T1000 (cell line): ENCODE data around the gene OR6C1.
"Not testable (repeated sequence)": the region's sequence is repeated elsewhere in the genome, so short reads cannot be mapped to it uniquely, and the experiment has no call there.

Experiments
- DNase-seq: peaks from one replicate; lab custom pipeline; 2025; ENCODE audit warnings: mixed read lengths; lab: John Stamatoyannopoulos, UW

Gene OR6C1

GRCh38 chr12:55314043-55314442 lies at the start of gene OR6C1:
OR6C1 (plus strand) TSS chr12:55314343; CDS start chr12:55320600, 6,257 bp downstream.
- no peak for DNase-seq

GRCh38 chr12:55280991-55281390 lies 33.2 kb upstream of the OR6C1 start:
- no peak for DNase-seq

GRCh38 chr12:55289999-55290398 lies 24.1 kb upstream of the OR6C1 start:
- DNase-seq, result no peak

GRCh38 chr12:55296469-55296868 lies 17.7 kb upstream of the OR6C1 start, which contains the start of gene OR6C6:
OR6C6 (minus strand) TSS chr12:55296569; CDS start chr12:55295232, 1,337 bp downstream.
- DNase-seq, result no peak

- DNase-seq, result no peak
Measured at GRCh38 chr12:55320201-55320600, 6.1 kb downstream of the OR6C1 start.

GRCh38 chr12:55325801-55326200 lies 11.7 kb downstream of the OR6C1 start:
- DNase-seq, result not testable (repeated sequence)

- no peak for DNase-seq
Measured at GRCh38 chr12:55330446-55330845, 16.3 kb downstream of the OR6C1 start, which contains the start of gene OR6C3. OR6C3 (plus strand) TSS chr12:55330746; CDS start chr12:55331701, 955 bp downstream.

- DNase-seq, result no peak
Measured at GRCh38 chr12:55336002-55336401, 21.9 kb downstream of the OR6C1 start.

- DNase-seq, result not testable (repeated sequence)
Measured at GRCh38 chr12:55355338-55355737, 41.2 kb downstream of the OR6C1 start.

- no peak for DNase-seq
Measured at GRCh38 chr12:55362675-55363074, 48.5 kb downstream of the OR6C1 start, which contains the start of gene OR6C75. OR6C75 (plus strand) TSS chr12:55362975; CDS start chr12:55365111, 2,136 bp downstream.

- DNase-seq, result no peak
Measured at GRCh38 chr12:55365086-55365485, 50.9 kb downstream of the OR6C1 start.
